Ishikawa (cell line): ENCODE measurements around the gene PLEKHM1.

Experiments used
- CEBPB ChIP-seq: IDR thresholded peaks from 2 replicates; pipeline ENCODE4 v1.6.1; 2012
- CREB1 ChIP-seq: IDR thresholded peaks from 2 replicates; pipeline ENCODE4 v1.6.1; 2012; ENCODE audit warnings: low read depth
- EP300 ChIP-seq: IDR thresholded peaks from 2 replicates; pipeline ENCODE4 v1.6.1; 2012; ENCODE audit warnings: borderline replicate concordance
- REST ChIP-seq: IDR thresholded peaks from 2 replicates; pipeline ENCODE4 v1.6.1; 2012; ENCODE audit warnings: low read depth, mild to moderate bottlenecking
- TCF12 ChIP-seq: IDR thresholded peaks from 2 replicates; pipeline ENCODE4 v1.6.1; 2012; ENCODE audit warnings: low read depth
- YY1 ChIP-seq: IDR thresholded peaks from 2 replicates; pipeline ENCODE4 v1.6.1; 2012; ENCODE audit warnings: low read depth
- TF ChIP-seq, protein P1 (sequence below): IDR thresholded peaks from 2 replicates; pipeline ENCODE4 v1.6.1; 2012

GRCh38 chr17:45391918-45392317 lies 98.6 kb downstream of the PLEKHM1 start:
- no peak for TF ChIP-seq EP300
- TF ChIP-seq YY1: no peak
- TF ChIP-seq CREB1: no peak
- no peak for TF ChIP-seq CEBPB
- TF ChIP-seq TCF12: no peak
- no peak for TF ChIP-seq REST
- TF ChIP-seq, protein P1, sequence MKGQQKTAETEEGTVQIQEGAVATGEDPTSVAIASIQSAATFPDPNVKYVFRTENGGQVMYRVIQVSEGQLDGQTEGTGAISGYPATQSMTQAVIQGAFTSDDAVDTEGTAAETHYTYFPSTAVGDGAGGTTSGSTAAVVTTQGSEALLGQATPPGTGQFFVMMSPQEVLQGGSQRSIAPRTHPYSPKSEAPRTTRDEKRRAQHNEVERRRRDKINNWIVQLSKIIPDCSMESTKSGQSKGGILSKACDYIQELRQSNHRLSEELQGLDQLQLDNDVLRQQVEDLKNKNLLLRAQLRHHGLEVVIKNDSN: no peak
